HFFc6 (cell line): ENCODE data around the gene EPHB1. TPM values are rescaled to one million over a fixed set of nuclear protein-coding genes. Genes with fewer than 3 reads are reported as not detected.
A peak's percentile ranks its signal among the peaks of the same experiment; 100 is the strongest.

ENCODE experiments used
- DNase-seq: peaks from one replicate; pipeline ENCODE4 v3.0.0-alpha.2; 2018
- H3K27ac Mint-ChIP-seq: 2 replicates; pipeline ENCODE4 v1.8.0; 2020; ENCODE audit warnings: mild to moderate bottlenecking, mixed read lengths
- H3K27me3 Mint-ChIP-seq: 2 replicates; pipeline ENCODE4 v1.8.0; 2021; ENCODE audit warnings: mild to moderate bottlenecking, moderate library complexity, mixed read lengths; ENCODE audit not compliant: insufficient read depth
- H3K36me3 Mint-ChIP-seq: 2 replicates; pipeline ENCODE4 v1.8.0; 2021; ENCODE audit warnings: low read depth, mixed read lengths
- H3K4me1 Mint-ChIP-seq: 2 replicates; pipeline ENCODE4 v1.8.0; 2020; ENCODE audit warnings: low read depth, mixed read lengths
- H3K4me3 Mint-ChIP-seq: 2 replicates; pipeline ENCODE4 v1.8.0; 2020; ENCODE audit warnings: mild to moderate bottlenecking, moderate library complexity, mixed read lengths
- H3K9me3 Mint-ChIP-seq: 2 replicates; pipeline ENCODE4 v1.8.0; 2020; ENCODE audit warnings: mild to moderate bottlenecking, mixed read lengths
- total RNA-seq, 6 experiments: library from RNA; stranded (reverse); fragmentation: NEBNext Ultra II Directional; extraction: Animal tissue kit (Norgen Biotek cat#: 25700); gene quantifications; 2 replicates in 1 of 6; 3 replicates in 5 of 6; pipeline ENCODE4 v1.2.3, GENCODE V29; 2021
- TF ChIP-seq, protein P1 (sequence below): fragments of 200-600 bp; sonication (generic); IDR thresholded peaks from 2 replicates; pipeline ENCODE4 v1.5.0; 2021; ENCODE audit warnings: antibody characterized with exemption, mild to moderate bottlenecking

Gene EPHB1
- total RNA-seq, 6 experiments from 2014 or later: 0.88 to 2.6 (median 1.0) TPM

DNA sequence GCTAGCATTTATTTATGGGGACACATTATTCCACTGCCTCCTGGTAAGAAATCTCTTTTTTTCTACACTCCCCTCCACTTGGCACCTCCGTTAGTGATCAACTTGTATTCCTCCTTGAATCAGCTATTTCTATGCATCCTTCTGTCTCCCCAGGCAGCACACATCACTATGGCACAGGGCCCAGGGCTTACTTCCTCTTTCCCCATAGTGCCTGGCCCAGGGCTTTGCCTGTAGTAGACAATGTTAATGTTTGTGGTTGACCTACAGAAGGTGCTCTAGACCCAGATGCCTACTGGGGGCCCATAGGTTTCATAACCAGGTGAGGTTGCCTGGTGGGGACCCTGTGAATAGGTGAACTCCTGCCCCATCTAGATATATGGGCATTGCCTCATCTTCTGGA, 44.9 kb downstream of the EPHB1 start:
- Mint-ChIP-seq H3K4me1 (no peaks in the 10 kb centered on the region), H3K4me3 (no peak overlapping the region), H3K9me3 (no peaks in the 10 kb centered on the region; the same call in 1 of the 2 replicates), H3K27me3 (peaks cover 1% of the 10 kb centered on the region; the same call in 1 of the 2 replicates), H3K27ac (no peak overlapping the region), H3K36me3 (no peaks in the 10 kb centered on the region)
- no peak for DNase-seq
- TF ChIP-seq, protein P1, sequence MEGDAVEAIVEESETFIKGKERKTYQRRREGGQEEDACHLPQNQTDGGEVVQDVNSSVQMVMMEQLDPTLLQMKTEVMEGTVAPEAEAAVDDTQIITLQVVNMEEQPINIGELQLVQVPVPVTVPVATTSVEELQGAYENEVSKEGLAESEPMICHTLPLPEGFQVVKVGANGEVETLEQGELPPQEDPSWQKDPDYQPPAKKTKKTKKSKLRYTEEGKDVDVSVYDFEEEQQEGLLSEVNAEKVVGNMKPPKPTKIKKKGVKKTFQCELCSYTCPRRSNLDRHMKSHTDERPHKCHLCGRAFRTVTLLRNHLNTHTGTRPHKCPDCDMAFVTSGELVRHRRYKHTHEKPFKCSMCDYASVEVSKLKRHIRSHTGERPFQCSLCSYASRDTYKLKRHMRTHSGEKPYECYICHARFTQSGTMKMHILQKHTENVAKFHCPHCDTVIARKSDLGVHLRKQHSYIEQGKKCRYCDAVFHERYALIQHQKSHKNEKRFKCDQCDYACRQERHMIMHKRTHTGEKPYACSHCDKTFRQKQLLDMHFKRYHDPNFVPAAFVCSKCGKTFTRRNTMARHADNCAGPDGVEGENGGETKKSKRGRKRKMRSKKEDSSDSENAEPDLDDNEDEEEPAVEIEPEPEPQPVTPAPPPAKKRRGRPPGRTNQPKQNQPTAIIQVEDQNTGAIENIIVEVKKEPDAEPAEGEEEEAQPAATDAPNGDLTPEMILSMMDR: no peak

DNA sequence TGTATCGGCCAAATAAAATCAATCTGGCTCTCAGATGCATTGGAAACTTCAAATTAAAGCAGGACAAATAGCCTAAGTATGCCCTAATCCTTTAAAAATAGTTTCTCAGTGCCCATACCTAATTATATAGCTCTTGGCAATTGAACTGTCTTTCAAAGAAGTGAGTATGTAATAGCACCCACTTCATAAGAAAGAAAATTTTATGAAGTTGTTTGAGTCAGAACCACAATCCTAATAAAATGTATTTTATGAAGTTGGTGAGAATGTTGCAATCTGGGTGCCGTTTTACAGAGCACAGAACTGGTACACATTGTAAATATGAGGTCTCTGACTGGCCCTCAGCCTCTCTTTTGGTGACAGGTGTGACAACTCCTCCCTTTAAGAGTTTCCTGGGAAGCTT, 45.4 kb downstream of the EPHB1 start:
- H3K27ac Mint-ChIP-seq: no peak overlapping the region
- peaks cover 3% of the 10 kb centered on the region for H3K27me3 Mint-ChIP-seq
- TF ChIP-seq, protein P1: no peak
- H3K4me3 Mint-ChIP-seq: no peak overlapping the region
- H3K9me3 Mint-ChIP-seq: no peaks in the 10 kb centered on the region; the same call in 1 of the 2 replicates
- no peak for DNase-seq
- no peaks in the 10 kb centered on the region for H3K36me3 Mint-ChIP-seq
- no peaks in the 10 kb centered on the region for H3K4me1 Mint-ChIP-seq

DNA sequence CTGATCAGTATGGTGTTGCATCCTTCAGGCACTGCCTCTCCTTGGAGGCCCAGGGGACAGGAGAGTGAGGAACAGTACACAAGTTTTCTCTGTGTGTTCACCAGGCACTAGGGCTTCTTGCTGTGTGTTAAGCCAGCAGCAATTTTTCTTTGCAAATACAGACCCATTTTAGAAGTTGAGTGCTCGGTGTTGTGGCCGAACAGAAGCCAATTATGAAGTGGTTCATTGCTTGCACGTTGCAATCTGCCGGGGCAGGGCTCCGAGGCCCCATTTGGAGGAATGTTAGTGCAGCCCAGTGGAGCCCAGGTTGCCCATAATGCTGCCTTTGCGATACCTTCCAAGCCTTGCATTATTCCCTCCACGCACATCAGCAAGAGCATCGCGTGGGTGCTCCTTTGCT, 51.0 kb downstream of the EPHB1 start:
- Mint-ChIP-seq H3K9me3 (no peaks in the 10 kb centered on the region; the same call in 1 of the 2 replicates), H3K27ac (no peak overlapping the region), H3K27me3 (peaks cover 1% of the 10 kb centered on the region), H3K36me3 (no peaks in the 10 kb centered on the region), H3K4me3 (no peak overlapping the region), H3K4me1 (peaks cover 22% of the 10 kb centered on the region)
- DNase-seq: no peak
- TF ChIP-seq, protein P1: no peak

DNA sequence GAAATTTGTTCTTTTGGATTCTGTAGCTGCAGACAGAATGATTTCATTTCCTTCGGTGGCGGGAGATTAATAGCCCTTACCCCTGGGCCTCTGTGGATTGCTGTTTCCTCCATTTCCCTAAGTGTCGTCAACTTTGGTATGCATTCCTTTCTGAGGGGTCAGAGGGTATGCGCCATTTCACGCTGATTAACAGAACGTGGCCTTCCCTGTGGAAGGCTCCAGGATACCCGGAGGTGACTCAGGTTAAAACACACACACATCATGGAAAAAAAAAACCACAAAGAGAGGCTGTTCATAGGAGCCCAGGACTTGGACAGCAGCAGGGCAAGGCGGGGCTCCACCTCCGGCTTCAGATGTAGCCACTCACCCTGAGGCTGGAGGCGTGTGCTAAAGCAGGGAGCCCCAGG, 51.9 kb downstream of the EPHB1 start:
- Mint-ChIP-seq H3K9me3 (no peaks in the 10 kb centered on the region; the same call in 1 of the 2 replicates), H3K27ac (peak overlapping the region; percentile 64), H3K4me1 (peaks cover 22% of the 10 kb centered on the region), H3K36me3 (no peaks in the 10 kb centered on the region), H3K27me3 (peaks cover 1% of the 10 kb centered on the region), H3K4me3 (peak overlapping the region; percentile 61)
- TF ChIP-seq, protein P1: no peak
- DNase-seq: peak; percentile 79

DNA sequence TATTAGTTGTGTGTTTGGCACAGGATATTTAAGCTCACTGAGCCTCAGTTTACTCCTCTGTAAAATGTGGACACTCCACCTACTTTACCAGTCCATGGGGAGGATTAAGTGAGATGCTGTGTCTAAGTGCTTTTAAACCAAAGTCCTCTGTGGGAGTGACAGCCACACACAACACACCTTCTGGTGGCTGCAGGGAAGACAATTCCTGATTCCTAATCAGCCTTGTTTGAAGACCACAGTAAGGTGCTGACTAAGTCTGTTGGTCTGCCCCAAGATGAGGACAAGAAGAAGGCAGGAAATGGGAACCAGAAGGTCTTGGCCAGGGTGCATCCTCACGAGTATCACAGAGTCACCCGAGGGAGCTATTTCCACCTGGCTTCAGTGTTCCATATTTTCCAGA, 52.3 kb downstream of the EPHB1 start:
- H3K9me3 Mint-ChIP-seq: no peaks in the 10 kb centered on the region; the same call in 1 of the 2 replicates
- TF ChIP-seq, protein P1: no peak
- peak overlapping the region; percentile 47 for H3K27ac Mint-ChIP-seq
- DNase-seq: no peak
- peaks cover 1% of the 10 kb centered on the region for H3K27me3 Mint-ChIP-seq
- H3K36me3 Mint-ChIP-seq: no peaks in the 10 kb centered on the region
- H3K4me3 Mint-ChIP-seq: peak overlapping the region; percentile 61; the same call in 1 of the 2 replicates
- H3K4me1 Mint-ChIP-seq: peaks cover 22% of the 10 kb centered on the region

DNA sequence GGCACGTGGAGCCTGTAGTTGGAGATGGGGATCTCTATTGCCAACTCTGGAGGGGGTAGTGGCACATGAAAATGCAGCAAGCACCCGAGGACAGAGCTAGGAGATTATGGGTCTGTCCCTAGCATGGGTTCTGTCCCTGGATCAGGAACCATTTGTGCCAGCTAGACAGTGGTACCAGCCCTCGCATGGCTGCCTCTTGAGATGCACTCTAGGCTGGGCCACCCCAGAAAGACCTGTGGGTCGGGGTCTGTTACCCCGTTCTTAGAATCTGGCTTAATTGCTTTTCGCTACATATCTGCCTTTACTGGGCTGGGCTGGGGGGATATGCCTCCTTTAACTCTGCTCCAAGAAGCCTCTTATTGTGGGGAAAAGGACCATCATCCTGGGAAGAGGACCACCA, 54.5 kb downstream of the EPHB1 start:
- Mint-ChIP-seq H3K27me3 (peaks cover 1% of the 10 kb centered on the region; the same call in 1 of the 2 replicates), H3K36me3 (no peaks in the 10 kb centered on the region), H3K4me3 (no peak overlapping the region), H3K27ac (no peak overlapping the region), H3K9me3 (no peaks in the 10 kb centered on the region), H3K4me1 (peaks cover 22% of the 10 kb centered on the region)
- TF ChIP-seq, protein P1: no peak
- no peak for DNase-seq
